NCI-H69 (cell line): ENCODE data around the gene GNAI3.
A peak's percentile ranks its signal among the peaks of the same experiment; 100 is the strongest.

Experiments used
- DNase-seq: peaks from one replicate; lab custom pipeline; 2025; lab: John Stamatoyannopoulos, UW

Gene GNAI3

DNA sequence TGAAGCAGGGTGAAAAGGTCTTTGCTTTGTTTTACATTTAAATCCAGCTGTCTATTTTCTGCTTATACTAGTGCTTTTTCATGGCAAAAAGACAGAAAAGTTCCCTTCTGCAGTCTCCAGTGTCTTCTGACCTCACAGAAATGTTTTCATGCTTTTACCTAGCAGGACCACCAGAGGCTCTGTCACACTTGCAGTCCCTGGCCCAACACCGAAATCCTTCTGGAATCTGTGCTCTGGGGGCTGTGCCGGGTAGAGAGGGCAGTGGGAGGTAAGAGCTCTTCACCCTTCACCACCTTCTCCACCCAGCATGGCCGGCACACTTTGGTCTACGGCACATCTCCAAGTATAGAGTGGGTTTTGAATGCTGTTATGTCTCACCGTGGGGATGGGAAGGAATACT is 50.2 kb downstream of the GNAI3 start:
- no peak for DNase-seq

DNA sequence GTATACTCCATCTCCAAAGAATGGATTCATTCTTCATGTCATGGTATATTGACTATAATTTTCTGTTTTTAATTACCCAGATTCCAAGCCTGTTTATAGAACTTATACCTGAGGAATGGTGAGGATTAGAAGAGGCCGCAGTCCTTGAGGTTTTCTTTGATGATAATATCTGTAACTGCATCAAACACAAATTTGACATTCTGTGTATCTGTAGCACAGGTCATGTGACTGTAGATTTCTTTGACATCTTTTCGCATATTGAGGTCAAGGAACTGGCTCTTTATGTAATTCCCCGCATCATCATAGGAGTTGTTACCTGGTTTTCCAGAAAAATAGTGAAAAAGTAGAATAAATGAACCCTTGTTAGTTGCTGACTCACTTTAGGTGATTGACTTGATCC is 54.8 kb downstream of the GNAI3 start:
- no peak for DNase-seq

DNA sequence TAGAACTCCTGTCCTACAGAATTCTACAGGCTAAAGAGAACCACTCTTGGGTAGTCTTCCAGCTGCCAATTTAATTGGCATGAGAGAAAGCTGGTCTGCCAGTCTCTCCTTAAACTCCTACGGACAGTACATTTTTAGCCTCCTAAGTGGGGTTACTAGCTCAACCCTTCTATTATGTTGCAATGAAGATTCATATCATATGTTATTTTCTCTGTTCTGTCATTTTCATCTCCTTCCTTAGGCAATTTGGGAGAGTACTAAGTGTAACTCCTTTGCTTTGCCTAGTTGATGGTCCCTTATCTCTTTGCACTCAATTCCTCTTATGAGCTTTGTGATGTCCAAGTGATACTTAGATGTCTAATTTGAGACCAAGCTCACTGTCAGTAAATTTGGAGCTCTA is 57.0 kb downstream of the GNAI3 start:
- DNase-seq: no peak

DNA sequence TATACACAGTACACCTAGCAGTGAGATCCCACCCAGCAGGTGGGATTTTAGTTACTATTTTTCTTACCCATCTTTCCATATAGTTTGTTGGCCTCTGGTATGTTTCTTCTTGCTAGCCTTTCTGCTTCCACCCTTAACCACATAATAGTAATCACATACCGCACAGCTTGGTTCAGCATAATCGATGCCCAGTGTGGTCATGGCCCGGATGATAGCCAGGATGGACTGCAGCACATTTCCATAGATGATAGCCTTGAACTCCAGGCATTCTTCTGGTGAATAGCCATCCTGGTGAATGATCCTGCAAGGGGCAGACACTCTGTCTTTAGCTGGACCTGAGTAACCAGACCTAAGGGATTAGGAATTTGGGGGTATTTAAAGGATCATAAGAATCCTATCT is 61.5 kb downstream of the GNAI3 start:
- DNase-seq: no peak

DNA sequence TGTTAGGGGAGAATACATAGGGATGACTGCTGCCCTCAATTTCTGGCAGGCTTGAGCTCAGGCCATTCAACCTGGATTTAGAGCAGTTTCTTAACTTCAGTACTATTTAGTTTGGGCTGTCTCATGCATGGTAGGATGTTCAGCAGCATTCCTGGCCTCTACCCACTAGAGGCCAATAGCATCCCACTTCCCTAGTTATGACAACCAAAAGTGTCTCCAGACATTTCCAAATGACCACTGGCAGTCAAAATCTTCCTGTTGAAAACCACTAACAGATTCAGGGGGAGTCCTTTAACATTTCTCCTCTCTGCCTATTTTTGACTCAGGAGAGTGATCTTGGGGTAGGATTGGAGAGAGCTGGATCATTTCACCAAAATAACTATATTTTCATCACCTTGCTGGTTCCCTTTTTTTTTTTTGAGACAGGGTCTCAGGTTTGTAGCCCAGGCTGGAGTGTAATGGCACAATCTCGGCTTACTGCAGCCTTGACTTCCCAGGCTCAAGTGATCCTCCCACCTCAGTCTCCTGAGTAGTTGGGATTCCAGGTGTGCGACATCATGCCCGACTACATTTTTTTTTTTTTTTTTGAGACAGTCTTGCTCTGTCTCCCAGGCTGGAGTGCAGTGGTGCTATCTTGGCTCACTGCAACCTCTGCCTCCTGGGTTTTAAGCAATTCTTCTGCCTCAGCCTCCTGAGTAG is 62.3 kb downstream of the GNAI3 start:
- no peak for DNase-seq

DNA sequence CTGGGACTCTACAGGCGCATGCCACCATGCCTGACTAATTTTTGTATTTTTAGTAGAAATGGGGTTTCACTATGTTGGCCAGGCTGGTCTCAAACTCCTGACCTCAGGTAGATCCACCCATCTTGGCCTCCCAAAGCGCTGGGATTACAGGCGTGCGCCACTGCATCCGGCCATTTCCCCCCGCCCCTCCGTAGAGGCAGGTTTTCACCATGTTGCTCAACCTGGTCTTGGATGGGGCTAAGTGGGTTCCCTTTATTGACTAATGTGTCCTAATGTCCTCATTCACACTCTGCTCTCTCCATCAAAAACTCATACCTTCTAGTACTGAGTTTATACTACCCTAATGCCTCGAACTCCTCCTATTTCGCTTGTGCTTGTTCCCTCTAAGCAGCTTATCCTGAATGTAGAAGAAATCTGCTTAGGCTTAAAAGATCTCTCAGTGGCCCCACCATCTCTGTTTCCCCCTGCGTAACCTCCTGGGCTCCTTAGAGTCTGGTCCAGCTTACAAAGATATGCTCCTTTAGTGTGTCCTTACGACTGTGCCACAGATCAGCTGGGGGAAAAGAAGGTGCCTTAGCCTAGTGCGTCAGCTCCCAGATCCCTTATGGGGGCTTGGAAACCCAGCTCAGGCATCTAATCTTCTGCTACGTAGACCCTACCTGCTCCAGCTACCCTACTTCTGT is 63.0 kb downstream of the GNAI3 start:
- no peak for DNase-seq

DNA sequence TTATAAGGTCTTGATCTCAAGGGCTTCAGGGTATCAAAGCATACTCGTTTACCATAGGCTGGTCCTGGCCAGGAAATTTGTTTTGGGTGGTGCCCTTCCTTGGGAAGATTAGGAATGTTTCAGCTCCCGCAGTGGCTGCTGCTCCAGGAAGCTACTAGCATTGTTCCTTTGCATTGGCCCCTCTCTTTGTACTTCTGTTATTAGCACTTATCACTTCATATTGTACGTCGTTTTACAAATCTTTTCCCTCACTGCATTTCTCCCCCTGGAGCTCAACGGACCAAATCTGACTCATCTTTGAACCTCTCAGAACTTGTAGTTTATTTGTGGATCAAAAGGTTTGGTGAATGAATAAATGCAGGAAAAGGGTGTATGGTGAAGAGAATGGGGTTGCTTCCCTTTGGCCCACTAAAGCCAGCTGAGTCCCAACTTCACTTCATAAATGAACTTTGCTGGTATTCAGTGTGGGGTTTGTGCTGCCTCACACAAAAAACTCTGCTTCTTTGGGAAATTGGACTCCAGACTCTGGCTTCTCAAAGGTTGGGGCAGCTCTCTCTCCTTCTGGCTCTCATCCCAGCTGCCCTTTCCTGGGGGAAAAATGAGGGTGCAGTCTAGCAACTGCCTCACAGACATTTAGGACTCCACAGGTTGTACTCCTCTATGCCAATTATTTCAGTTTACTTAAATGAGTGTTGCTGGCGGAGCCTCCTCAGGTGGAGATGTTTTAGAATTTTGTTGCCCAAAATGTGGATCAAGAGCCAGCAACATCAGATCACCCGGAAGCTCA is 65.1 kb downstream of the GNAI3 start:
- no peak for DNase-seq

DNA sequence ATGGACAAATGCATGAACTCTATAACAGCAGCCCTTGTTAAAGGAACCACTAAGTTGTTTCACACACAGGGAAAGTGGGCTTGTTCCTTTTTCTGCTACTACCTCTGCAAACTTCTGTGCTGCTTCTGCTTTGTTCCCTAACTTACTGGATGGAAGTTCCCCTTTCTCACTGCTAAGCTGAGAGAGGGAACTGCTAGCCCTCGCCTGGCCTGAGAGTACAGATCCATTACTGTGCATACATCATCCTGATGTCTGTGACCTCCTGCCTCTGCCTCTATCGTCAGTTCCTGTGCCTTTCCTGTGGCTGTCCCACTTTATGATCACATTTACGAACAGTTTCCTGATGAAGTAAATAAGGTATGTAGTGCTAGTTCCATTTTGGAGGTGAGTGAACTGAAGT is 67.5 kb downstream of the GNAI3 start:
- DNase-seq: no peak

DNA sequence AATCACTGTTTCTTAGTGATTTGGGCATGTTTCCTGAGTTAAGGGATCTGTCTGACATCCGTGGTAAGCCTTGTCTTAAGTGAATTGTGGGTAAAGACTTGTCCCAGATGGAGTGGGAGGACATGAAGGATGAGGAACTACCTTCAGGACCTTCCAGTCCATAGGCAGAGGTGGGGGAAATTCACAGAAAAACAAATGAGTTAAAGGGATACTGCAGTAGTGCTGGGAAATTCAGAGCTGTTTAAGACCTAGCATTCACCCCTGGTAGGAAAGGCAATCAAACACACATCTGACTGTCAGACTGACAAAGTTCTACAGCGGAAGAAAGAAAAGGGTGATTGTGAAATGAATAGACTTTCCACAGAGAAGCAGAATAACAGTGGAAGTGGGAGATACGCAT is 68.0 kb downstream of the GNAI3 start:
- DNase-seq: no peak

DNA sequence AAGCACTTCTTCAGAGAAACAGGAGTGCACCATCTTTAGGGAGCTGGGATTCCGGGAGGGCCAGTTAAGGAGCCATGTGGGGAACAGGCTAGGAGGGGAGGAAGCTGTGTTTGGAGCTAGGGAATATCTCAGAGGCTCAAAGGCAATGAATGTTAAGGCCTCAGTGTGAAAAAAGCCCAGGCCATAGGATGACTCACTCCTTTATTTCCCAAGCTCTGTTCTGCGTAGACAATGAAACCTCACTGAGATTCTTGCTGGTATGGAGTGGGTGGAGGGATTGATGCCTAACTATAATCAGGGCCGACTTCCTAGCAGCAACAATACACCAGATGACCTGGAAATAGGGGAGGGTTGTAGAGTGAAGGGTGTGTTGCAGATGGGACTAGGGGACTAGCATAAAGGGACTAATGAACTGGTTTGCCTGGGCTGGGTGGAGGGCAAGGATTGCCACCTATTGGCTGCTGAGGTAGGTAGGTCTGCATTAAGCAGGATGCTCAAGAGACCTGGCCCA is 68.9 kb downstream of the GNAI3 start:
- DNase-seq: peak; percentile 11

DNA sequence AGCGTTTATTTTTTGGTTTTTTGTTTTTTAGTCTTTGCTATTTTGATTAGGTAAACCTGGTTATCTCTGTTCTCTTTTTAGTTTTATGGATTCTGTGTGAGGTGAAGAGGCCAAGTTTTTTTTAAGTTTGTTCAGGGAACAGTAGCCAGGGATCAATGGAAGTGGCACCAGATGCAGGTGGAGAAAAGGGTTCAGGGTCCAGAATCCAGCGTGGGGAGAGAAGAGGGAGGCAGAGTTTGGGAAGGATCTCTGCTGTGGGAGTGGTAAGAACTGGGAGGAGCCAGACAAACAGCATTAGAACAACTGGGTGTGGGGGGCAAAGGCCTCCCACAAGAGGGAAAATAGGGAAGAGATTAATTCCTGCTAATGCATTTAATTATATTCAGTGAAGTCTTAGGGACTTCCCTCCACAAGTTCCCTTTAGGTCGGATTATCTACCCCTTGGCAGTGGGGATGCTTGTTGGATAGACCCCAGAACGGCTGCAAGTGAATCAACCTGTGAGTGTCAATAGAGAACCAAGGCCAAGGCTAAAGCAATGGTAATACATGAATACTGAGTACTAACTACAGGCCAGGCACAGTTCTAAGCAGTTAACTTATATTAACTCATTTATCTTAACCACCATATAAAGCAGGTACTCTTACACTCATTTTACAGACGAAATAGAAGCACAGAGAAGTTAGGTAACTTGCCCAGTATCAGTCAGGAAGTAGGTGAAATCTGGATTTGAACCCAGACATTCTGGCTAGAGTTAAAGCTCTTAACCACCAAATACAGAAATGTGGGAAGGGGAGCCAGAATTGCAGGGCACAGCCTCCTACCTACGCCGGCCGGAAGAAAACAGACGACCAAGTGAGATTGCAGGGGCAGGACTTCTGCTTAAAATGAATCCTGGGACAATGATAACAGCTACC is 70.5 kb downstream of the GNAI3 start:
- no peak for DNase-seq

DNA sequence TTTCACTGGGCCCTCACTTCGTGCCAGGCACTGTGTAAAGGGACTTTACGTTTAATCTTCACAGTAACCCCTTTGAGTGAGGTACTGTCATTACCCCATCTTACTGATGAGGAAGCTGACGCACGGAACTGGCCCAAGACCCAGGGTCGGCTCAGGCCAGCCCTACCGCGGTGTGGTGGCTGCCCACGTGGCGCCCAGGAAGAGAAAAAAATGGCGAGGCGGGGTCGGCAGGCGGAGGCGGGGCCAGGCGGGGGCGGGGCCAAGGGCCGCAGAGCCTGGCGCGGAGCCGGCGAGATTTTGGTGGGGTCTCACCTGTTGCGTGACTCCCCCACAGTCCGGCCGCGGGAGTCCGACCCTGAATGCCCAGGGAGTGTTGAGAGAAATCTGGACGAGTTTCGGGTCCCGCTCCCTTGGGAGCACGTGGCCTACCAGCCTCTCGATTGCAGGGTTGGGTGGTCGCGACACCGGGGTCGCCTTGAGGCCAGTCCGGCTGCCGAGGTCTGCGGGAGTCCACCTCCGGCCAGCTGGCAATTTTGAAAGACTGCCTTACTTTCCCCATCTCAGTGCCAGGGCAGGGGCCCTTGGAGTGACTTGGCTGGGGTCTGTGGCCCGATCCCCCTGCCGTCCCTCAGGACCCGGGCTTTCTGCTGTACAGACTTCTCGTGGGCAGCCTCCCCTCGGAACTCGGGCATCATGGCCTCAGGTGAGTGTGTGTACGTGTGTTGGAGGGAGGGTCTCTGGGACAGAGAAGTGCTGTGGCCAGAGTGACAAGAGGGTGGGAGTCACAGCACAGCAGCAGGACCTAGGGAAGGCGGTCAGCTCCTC is 71.4 kb downstream of the GNAI3 start, which contains the start of the genes AMPD2 and GNAT2:
Gene AMPD2 (plus strand): TSS at position 262 of the 825 bp plus-strand sequence. CDS start 1,339 bp downstream, outside the sequence.
Gene GNAT2 (minus strand): TSS at position 41 of the 825 bp plus-strand sequence. CDS start 6,746 bp downstream, outside the sequence.
- DNase-seq: peak; percentile 71

DNA sequence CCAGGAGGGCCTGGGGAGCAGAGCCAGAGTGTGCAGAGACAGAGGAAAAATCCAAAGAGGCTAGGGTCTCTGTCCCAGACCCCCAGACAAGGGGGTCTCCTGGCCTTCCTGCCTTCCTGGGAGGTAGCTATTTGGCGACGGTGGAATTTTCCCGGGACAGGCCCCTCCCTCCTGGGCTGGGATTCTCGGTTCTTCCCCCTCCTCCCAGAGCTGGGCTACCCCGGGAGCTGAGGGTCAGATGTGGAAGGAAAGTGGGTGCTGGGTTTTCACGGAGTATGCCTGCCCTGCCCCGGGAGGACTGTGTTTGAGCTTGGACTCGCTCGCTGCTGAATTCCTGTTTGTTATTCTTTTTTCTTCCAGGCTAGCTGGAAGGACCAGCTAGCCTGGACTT is 72.0 kb downstream of the GNAI3 start:
- DNase-seq: peak; percentile 29

DNA sequence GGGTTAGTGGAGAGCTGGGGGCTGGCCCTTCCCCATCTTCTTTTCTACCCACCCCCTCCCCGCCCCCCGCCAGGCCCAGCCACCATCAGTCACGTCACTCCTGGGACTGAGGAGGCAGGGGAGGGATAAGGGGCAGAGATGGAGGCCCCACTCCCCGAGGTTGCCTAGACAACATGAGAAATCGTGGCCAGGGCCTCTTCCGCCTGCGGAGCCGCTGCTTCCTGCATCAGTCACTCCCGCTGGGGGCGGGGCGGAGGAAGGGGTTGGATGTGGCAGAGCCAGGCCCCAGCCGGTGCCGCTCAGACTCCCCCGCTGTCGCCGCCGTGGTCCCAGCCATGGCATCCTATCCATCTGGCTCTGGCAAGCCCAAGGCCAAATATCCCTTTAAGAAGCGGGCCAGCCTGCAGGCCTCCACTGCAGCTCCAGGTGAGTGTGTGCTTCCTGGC is 72.4 kb downstream of the GNAI3 start:
- DNase-seq: peak; percentile 90

DNA sequence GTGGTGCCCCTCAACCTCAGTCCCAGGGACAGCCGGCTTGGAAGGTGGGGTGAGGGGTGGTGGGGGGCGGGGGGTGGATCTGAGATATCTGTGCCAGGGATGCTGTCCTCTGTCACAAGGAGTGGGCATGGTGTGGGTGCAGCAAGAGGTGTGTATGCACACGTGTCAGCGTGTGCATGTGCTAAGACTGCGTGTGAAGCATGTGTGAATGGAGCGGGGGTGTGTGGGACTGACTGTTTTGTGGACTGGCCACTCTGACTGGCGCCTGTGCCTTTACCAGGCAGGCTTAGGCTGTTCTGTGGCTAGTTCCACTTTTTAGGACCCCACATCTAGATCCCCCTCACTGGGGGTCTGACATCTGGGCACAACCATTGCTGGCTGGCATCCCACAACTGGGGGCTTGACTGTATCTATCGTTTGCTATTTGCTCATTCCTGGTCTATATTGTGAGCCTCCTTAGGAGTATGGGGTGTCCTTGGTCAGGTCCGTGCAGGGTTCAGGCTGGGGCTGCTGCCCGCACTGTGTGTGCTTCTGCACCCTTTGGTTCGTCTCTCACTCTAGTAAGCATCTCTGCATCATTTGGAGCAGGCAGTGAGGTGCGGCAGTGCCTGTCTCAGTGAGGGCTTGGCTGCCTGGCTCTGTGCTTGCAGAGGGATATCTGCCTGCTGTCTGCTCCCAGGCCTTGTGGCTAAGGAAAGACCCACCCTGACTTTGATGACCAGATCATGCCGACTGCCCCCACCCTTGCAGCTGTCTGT is 73.1 kb downstream of the GNAI3 start:
- no peak for DNase-seq

DNA sequence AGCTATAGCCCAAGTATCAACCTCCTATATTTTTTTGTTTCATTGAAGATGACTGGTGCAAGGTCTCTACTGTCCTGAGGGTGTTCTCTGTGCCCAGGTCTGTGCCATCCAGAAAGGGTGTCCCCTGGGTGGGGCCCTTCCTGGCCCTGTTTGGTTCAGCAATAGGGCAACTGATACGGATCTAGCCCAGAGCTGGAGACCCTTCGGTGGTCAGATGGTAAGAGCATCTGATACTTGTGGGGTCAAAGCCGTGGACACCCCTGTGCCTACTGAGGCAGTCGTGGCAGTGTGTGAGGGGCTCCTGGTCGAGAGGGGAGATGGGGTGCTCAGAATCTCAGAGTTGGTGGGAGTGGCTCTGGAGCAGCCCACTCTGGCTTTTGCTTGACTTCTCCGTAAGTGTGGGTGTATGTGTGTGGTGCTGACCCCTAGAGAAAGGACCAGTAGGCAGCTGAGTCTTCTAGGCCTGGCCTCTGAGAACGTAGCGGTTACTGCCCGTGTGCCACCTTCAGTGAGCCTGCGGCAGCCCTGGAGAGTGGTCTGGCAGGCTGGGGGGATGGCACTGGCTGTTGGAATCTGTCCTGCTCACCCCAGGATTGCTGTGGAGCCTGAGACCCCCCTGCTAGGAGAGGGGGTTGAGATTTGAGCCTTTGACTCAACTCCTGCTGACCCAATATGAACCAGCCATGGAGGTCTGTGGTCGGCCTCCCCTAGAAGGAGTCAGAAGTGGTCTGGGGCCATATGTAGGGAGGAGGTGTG is 73.9 kb downstream of the GNAI3 start:
- DNase-seq: no peak

DNA sequence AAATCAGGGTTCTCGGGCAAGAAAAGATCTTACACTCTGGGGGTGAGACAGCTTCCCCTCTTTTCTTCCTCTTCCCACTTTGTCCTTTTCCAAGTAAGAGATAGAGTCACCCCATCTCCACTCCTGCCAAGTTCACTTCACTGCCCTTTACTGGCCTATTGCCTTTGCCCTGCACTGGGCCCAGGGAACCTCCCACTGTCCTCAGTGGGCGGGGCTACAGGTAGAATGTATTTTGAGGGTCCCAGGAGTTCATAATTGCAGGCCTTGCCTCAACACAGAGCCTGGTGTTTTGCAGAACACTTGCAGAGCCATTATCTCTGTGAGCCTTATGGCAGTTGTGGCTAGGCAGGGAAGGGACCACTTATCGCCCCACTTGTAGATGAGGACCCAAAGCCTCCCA is 74.5 kb downstream of the GNAI3 start:
- no peak for DNase-seq

DNA sequence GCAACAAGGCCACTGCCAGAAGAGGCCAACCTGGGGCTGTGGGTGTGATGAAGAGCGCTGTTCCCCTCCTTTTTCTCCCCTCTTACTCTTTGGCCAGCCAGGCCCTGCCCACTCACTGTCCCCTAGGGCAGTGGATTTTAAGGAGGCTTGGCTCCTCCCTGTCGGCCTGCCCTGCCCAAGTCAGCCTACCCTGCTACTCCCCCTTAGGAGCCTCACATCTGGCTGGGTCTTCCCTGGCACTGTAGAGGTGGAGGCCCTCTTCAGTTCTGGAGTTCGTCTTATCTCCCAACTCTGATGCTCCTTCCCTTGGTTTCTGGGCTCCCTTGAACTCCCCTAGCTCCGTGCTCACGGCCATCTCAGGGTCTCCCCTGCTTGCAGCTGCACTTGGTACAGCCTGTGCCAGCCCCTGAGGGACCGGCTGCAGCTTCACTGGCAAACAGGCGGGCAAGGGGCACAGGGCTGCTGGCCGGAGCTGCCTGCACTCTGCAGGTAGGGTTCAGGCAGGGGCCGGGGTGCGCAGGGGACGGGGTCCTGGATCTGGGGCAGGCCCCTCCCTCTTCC is 75.3 kb downstream of the GNAI3 start:
- no peak for DNase-seq
